LoVo (cell line): ENCODE measurements around the gene SLC8A2.

Source experiments
- DNase-seq: peaks from one replicate; pipeline ENCODE4 v3.0.0-alpha.2; 2016; ENCODE audit warnings: low spot score

The SLC8A2 gene

GRCh38 chr19:47471733-47472457, at the start of gene SLC8A2:
Gene SLC8A2 (minus strand): TSS chr19:47471893. CDS start chr19:47466403, 5,490 bp downstream.
- DNase-seq, result peak; percentile 13

GRCh38 chr19:47520839-47521238, 49.1 kb upstream of the SLC8A2 start:
- no peak for DNase-seq

GRCh38 chr19:47520343-47520806, 48.7 kb upstream of the SLC8A2 start:
- DNase-seq, result no peak

GRCh38 chr19:47518854-47519253, 47.2 kb upstream of the SLC8A2 start:
- DNase-seq, result no peak

- no peak for DNase-seq
Measured at GRCh38 chr19:47518139-47518538, 46.4 kb upstream of the SLC8A2 start.

GRCh38 chr19:47514869-47515588, 43.3 kb upstream of the SLC8A2 start, which contains the start of gene NAPA:
Gene NAPA (minus strand): TSS chr19:47515063. CDS start chr19:47514940, 123 bp downstream.
- DNase-seq, result peak; percentile 100

- no peak for DNase-seq
Measured at GRCh38 chr19:47514151-47514868, 42.6 kb upstream of the SLC8A2 start.

- no peak for DNase-seq
Measured at GRCh38 chr19:47512948-47513319, 41.2 kb upstream of the SLC8A2 start.

GRCh38 chr19:47512183-47512947, 40.7 kb upstream of the SLC8A2 start:
- DNase-seq, result peak; percentile 35

- DNase-seq, result no peak
Measured at GRCh38 chr19:47511681-47512080, 40.0 kb upstream of the SLC8A2 start.

GRCh38 chr19:47511128-47511517, 39.4 kb upstream of the SLC8A2 start:
- DNase-seq, result no peak

GRCh38 chr19:47510516-47511127, 38.9 kb upstream of the SLC8A2 start:
- DNase-seq, result no peak

- DNase-seq, result no peak
Measured at GRCh38 chr19:47509973-47510372, 38.3 kb upstream of the SLC8A2 start.

- no peak for DNase-seq
Measured at GRCh38 chr19:47509170-47509847, 37.6 kb upstream of the SLC8A2 start.

- DNase-seq, result no peak
Measured at GRCh38 chr19:47508721-47509120, 37.0 kb upstream of the SLC8A2 start.

- no peak for DNase-seq
Measured at GRCh38 chr19:47507924-47508553, 36.3 kb upstream of the SLC8A2 start.

GRCh38 chr19:47507012-47507411, 35.3 kb upstream of the SLC8A2 start:
- DNase-seq, result no peak

- DNase-seq, result no peak
Measured at GRCh38 chr19:47506459-47506858, 34.8 kb upstream of the SLC8A2 start.

GRCh38 chr19:47505506-47505905, 33.8 kb upstream of the SLC8A2 start:
- no peak for DNase-seq

- DNase-seq, result no peak
Measured at GRCh38 chr19:47503826-47504150, 32.1 kb upstream of the SLC8A2 start.
